Measurements from ENCODE around the gene MUTYH. TPM values are rescaled to one million over a fixed set of nuclear protein-coding genes. Genes with fewer than 3 reads are reported as not detected.
"Not testable (repeated sequence)": the region's sequence is repeated elsewhere in the genome, so short reads cannot be mapped to it uniquely, and the experiment has no call there.

Gene MUTYH
- total and polyA plus RNA-seq, 2 experiments from 2014 or later = 23.5 to 29.6 TPM

- Histone ChIP-seq H4K20me1 (ENCODE audit: insufficient read depth, poor library complexity, severe bottlenecking) (no peaks in the 10 kb centered on the region), H3K9me2 (replicated peaks; ENCODE audit: insufficient read depth) (no peaks in the 10 kb centered on the region), H3K4me3 (no peak overlapping the region), H3K4me1 (ENCODE audit: insufficient read depth) (peaks cover 6% of the 10 kb centered on the region), H3K27me3 (no peaks in the 10 kb centered on the region), H3K27ac (no peak overlapping the region), H3K79me2 (no peaks in the 10 kb centered on the region), H2AFZ (no peak overlapping the region), H3K4me2 (no peak overlapping the region), H3K36me3 (replicated peaks; ENCODE audit: insufficient read depth, low read depth) (no peaks in the 10 kb centered on the region), H3K9me3 (ENCODE audit: low read depth) (no peaks in the 10 kb centered on the region)
- no peak for TF ChIP-seq CTCF (IDR thresholded peaks at IDR 0.05; ENCODE audit: poor library complexity)
- no peak for TF ChIP-seq EZH2phosphoT487 (IDR thresholded peaks at IDR 0.05; ENCODE audit: low read depth, severe bottlenecking, unreplicated experiment)
- no peak for TF ChIP-seq EZH2 (IDR thresholded peaks at IDR 0.05; ENCODE audit: borderline replicate concordance)
- 80% methylated on average over 1 of the region's 1 CpG for WGBS (ENCODE audit: low lambda C conversion rate, missing lambda C conversion rate)
- no peak for DNase-seq (ENCODE audit: low spot score)
These were observed 40.9 kb downstream of the MUTYH start for GRCh38 chr1:45299296-45299695.

- WGBS (ENCODE audit: low lambda C conversion rate, missing lambda C conversion rate) = 53% methylated on average over 8 of the region's 8 CpGs
These were observed 42.4 kb downstream of the MUTYH start for GRCh38 chr1:45297666-45298356.

GRCh38 chr1:45291716-45292115, 48.5 kb downstream of the MUTYH start:
- Histone ChIP-seq H3K27ac (no peak overlapping the region), H3K9me2 (replicated peaks; ENCODE audit: insufficient read depth) (no peaks in the 10 kb centered on the region), H3K9me3 (ENCODE audit: low read depth) (no peaks in the 10 kb centered on the region), H3K4me1 (ENCODE audit: insufficient read depth) (no peaks in the 10 kb centered on the region), H4K20me1 (ENCODE audit: insufficient read depth, poor library complexity, severe bottlenecking) (no peaks in the 10 kb centered on the region), H3K36me3 (replicated peaks; ENCODE audit: insufficient read depth, low read depth) (no peaks in the 10 kb centered on the region), H3K27me3 (no peaks in the 10 kb centered on the region), H3K79me2 (no peaks in the 10 kb centered on the region), H3K4me3 (no peak overlapping the region), H2AFZ (no peak overlapping the region), H3K4me2 (no peak overlapping the region)
- peak; percentile 22 for DNase-seq (ENCODE audit: low spot score)
- TF ChIP-seq EZH2phosphoT487 (IDR thresholded peaks at IDR 0.05; ENCODE audit: low read depth, severe bottlenecking, unreplicated experiment) (no peak), EZH2 (IDR thresholded peaks at IDR 0.05; ENCODE audit: borderline replicate concordance) (no peak), CTCF (IDR thresholded peaks at IDR 0.05; ENCODE audit: poor library complexity) (no peak)
- WGBS (ENCODE audit: low lambda C conversion rate, missing lambda C conversion rate) = 58% methylated on average over 2 of the region's 2 CpGs

More at GRCh38 chr1:45297666-45298356, 42.4 kb downstream of the MUTYH start:
- no peak overlapping the region for H3K27ac ChIP-seq
- no peak overlapping the region for H3K4me2 ChIP-seq
- no peak overlapping the region for H2AFZ ChIP-seq
- no peaks in the 10 kb centered on the region for H3K9me2 ChIP-seq (replicated peaks; ENCODE audit: insufficient read depth)
- no peaks in the 10 kb centered on the region for H4K20me1 ChIP-seq (ENCODE audit: insufficient read depth, poor library complexity, severe bottlenecking)
- no peaks in the 10 kb centered on the region for H3K36me3 ChIP-seq (replicated peaks; ENCODE audit: insufficient read depth, low read depth)
- H3K27me3 ChIP-seq = no peaks in the 10 kb centered on the region
- H3K9me3 ChIP-seq (ENCODE audit: low read depth) = no peaks in the 10 kb centered on the region
- TF ChIP-seq EZH2phosphoT487 (IDR thresholded peaks at IDR 0.05; ENCODE audit: low read depth, severe bottlenecking, unreplicated experiment) (no peak), CTCF (IDR thresholded peaks at IDR 0.05; ENCODE audit: poor library complexity) (no peak), EZH2 (IDR thresholded peaks at IDR 0.05; ENCODE audit: borderline replicate concordance) (no peak)
- H3K79me2 ChIP-seq = no peaks in the 10 kb centered on the region
- H3K4me3 ChIP-seq = no peak overlapping the region
- peaks cover 2% of the 10 kb centered on the region for H3K4me1 ChIP-seq (ENCODE audit: insufficient read depth)
- DNase-seq (ENCODE audit: low spot score) = peak; percentile 19

- H3K4me1 ChIP-seq (ENCODE audit: insufficient read depth); H3K9me2 ChIP-seq (replicated peaks; ENCODE audit: insufficient read depth); H3K79me2 ChIP-seq; H3K4me3 ChIP-seq; H3K36me3 ChIP-seq (replicated peaks; ENCODE audit: insufficient read depth, low read depth); H3K4me2 ChIP-seq; DNase-seq (ENCODE audit: low spot score); H2AFZ ChIP-seq; H4K20me1 ChIP-seq (ENCODE audit: insufficient read depth, poor library complexity, severe bottlenecking); H3K27me3 ChIP-seq; H3K9me3 ChIP-seq (ENCODE audit: low read depth): not testable (repeated sequence)
- WGBS (ENCODE audit: low lambda C conversion rate, missing lambda C conversion rate) = 83% methylated on average over 6 of the region's 6 CpGs
- H3K27ac ChIP-seq = peak overlapping the region; percentile 4
These were observed 49.2 kb downstream of the MUTYH start for GRCh38 chr1:45291002-45291401.

- H3K27me3 ChIP-seq; H2AFZ ChIP-seq; H3K9me2 ChIP-seq (replicated peaks; ENCODE audit: insufficient read depth); H3K4me3 ChIP-seq; H4K20me1 ChIP-seq (ENCODE audit: insufficient read depth, poor library complexity, severe bottlenecking); H3K36me3 ChIP-seq (replicated peaks; ENCODE audit: insufficient read depth, low read depth); H3K27ac ChIP-seq; DNase-seq (ENCODE audit: low spot score); H3K4me2 ChIP-seq; H3K9me3 ChIP-seq (ENCODE audit: low read depth); H3K79me2 ChIP-seq; H3K4me1 ChIP-seq (ENCODE audit: insufficient read depth): not testable (repeated sequence)
- 65% methylated on average over 2 of the region's 3 CpGs for WGBS (ENCODE audit: low lambda C conversion rate, missing lambda C conversion rate)
These were observed 53.7 kb downstream of the MUTYH start for GRCh38 chr1:45286521-45286920.

GRCh38 chr1:45284858-45285257, 55.4 kb downstream of the MUTYH start:
- not testable (repeated sequence) for H3K4me3 ChIP-seq; H2AFZ ChIP-seq; H3K4me1 ChIP-seq (ENCODE audit: insufficient read depth); H3K27me3 ChIP-seq; H3K4me2 ChIP-seq; H3K9me3 ChIP-seq (ENCODE audit: low read depth); DNase-seq (ENCODE audit: low spot score); H4K20me1 ChIP-seq (ENCODE audit: insufficient read depth, poor library complexity, severe bottlenecking); H3K36me3 ChIP-seq (replicated peaks; ENCODE audit: insufficient read depth, low read depth); H3K27ac ChIP-seq; H3K79me2 ChIP-seq; H3K9me2 ChIP-seq (replicated peaks; ENCODE audit: insufficient read depth)
- WGBS (ENCODE audit: low lambda C conversion rate, missing lambda C conversion rate) = 91% methylated on average over 9 of the region's 9 CpGs
